H54 (cell line): ENCODE data around the gene CARNS1.

Experiments
- DNase-seq: peaks from one replicate; pipeline ENCODE4 v3.0.0; 2011; ENCODE audit warnings: low spot score, mixed read lengths; ENCODE audit not compliant: insufficient read length
- FAIRE-seq: peaks from 3 replicates; lab custom pipeline; 2011; peaks lifted over from hg19 to GRCh38; lab: Jason Lieb, UNC
- POLR2A ChIP-seq: IDR thresholded peaks from 2 replicates; pipeline ENCODE4 v1.6.1; 2011; ENCODE audit warnings: low read depth, mild to moderate bottlenecking, low read length

The CARNS1 gene

GRCh38 chr11:67372321-67372992, 43.0 kb upstream of the CARNS1 start:
- no peak for DNase-seq
- peak; percentile 54 for TF ChIP-seq POLR2A
- FAIRE-seq: no peak

- peak; percentile 30; the same call in 1 of the 2 replicates for TF ChIP-seq POLR2A
- no peak for FAIRE-seq
- DNase-seq: no peak
These were observed 42.4 kb upstream of the CARNS1 start, which contains the start of gene CLCF1 for GRCh38 chr11:67372993-67373647. Gene CLCF1 (minus strand): TSS chr11:67373598. CDS start chr11:67373539, 59 bp downstream.

DNA sequence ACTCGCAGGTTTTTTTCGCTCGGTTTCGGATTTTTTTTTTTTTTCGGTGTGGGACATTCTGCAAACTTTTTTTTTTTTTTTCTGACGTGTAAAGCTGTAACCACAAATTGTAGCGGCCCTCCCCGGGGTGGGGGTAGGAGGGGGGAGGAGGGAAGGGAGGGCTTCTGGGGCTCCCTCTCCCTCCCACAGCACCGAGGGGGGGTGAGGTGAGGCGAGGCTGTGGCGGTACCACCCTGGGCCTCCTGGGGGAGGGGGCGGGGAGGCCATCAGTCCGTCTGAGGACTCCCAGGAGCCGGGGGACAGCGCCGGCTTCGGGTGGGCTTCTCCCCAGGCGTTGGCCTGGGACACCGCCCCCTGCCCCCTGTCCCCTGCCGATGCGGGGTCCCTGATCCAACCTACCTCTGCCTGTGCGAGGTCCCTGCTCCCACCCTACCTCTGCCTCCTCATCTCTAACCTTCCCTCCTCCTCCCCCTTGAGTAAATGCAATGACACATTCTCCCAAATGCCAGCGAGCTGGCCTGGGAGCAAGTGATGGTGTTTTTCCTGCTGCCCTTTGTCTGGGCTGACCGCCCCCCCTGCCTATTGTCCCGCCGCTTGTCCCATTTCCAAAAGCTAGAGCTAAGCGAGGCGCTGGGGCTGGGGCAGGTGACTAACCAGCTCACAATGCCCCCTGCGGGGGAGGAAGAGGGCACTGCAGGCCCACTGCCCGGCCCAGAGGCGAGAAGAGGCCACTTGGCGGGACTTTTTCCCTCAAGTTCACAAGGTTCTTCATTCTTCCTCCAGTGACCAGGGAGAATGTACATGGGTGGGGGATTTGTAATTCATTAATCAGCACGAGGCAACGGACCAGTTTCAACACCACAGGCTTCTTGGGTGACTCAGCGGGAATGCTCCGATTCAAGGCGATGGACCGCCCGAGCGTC, 41.6 kb upstream of the CARNS1 start:
- peak; percentile 90 for DNase-seq
- FAIRE-seq: peak; percentile 64
- TF ChIP-seq POLR2A: peak; percentile 53

GRCh38 chr11:67374571-67375281, 40.8 kb upstream of the CARNS1 start:
- no peak for DNase-seq
- TF ChIP-seq POLR2A: peak; percentile 24
- no peak for FAIRE-seq

DNA sequence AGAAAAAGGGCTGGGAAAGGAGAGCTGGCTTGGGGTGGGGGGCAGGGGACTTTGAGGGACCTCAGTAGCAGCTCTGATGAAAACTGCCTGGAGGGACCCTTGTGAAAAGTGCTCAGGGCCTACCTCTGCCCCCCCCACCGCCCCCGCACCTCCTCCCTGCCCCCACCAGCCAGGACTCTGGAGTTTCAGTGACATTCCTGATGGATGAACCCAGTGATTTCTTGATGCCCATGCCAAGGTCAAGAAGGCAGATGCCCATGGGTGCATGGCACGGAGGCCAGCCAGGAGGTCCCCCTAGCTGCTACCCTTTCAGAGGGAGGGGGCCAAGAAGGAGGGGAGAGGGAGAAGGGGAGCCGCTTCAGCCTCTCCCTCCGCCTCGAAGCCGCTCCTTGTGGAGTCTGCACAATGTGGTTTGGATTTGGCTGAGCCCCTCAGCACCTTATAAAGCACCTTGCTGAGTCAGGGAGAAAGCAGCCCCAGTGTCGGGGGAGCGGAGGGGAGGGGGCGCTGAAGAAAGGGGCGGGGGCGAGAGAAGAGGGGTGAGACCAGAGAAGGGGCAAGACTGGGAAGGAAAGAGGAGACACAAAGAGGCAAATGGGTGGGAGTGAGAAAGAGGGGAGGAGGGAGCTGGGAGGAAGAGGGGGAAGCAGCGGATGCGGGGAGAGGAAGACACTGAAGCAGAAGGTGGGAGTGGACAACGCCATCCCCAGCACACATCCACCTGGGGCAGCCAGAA, 40.0 kb upstream of the CARNS1 start:
- FAIRE-seq (no peak), DNase-seq (no peak)
- 0 out of 2 replicates have a peak, but pooled peaks have one; percentile 13 for TF ChIP-seq POLR2A

GRCh38 chr11:67376063-67376820, 39.2 kb upstream of the CARNS1 start:
- DNase-seq (no peak), FAIRE-seq (no peak)
- TF ChIP-seq POLR2A: no peak

DNA sequence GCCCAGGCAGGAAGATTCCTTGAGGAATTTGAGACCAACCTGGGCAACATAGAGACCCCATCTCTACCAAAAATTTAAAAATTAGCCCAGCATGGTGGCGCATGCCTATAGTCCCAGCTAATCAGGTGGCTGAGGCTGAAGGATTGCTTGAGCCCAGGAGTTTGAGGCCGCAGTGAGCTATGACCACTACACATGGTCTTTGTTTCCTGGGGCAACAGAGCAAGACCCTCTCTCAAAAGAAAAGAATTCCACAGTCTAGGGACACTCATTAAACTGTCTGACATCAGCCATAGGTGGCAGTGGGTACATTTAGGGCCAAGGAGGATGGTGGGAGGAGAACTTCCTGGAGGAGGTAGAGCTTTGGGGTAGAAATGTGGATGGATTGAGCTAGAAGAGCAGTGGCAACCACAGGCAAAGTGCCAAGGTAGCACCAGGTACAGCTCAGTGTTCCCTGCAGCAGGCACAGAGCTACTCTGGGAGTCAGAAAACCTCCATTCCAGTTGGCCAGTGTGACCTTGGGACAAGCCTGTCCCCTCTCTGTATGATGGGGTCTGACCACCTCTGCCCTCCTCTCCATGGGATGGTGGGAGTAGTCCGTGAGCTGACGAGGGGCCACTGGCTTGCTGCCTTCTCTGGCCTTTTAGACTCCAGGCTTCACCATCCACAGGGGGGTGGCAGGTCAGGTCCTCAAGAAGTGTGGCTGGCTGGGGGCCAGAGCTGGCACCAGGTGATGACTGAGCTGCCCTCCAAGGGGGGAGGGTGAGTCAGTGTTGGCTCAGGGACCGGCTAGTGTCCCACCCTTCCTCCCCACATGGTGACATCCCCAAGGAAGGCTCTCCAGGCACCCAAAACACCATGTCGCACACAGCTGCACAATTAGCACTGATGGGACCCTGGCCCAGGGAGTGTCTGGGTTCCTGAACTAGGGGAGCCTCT, 38.3 kb upstream of the CARNS1 start:
- no peak for DNase-seq
- FAIRE-seq: no peak
- TF ChIP-seq POLR2A: no peak

GRCh38 chr11:67378544-67378943, 36.9 kb upstream of the CARNS1 start:
- TF ChIP-seq POLR2A: no peak
- no peak for FAIRE-seq
- DNase-seq: no peak

DNA sequence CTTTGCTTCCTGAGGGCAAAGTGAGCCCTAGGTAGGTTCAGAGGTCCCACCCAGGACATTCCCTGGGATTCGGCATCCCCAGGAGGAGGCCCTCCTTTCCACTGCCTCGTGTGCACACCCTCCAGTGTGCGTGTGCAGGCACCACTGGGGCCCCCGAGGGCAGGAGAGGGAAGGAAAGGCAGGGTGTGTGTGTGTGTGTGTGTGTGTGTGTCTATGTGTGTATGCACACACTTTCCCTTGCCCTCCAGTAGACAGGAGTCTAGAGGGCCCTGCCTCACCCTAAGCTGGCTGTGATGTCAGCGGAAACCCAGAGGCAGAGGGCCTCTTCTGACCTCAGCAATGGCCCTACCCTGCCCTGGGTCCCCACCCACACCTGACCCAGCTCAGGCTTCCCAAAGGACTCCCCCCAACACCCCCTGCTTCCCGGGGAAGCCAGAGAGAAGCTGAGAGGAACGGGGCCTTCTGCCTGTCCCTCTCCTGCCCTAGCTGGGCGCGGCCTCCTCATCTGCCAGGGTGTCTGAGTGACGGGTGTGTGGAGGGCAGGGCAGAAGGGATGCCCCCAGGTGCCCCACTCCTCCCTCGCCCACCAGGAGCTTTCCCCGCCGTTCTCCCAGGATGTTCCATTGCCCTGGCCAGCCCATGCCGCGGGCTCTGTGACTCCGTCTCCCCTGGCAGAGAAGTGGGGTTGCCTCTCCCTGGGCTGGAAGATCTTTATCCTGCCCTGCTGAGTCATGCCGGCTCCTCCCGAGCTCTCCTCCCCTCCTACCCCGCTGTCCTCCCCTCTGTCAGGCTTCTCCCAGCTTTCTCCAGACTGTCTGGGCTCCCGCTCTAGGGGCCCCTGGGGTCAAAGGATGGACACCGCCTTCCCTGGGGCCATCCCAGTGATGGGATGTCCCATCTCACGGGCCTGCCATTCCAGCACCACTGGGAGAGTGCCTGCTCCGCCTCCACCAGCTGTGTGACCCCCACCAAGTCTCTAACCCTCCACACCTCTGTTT, 36.1 kb upstream of the CARNS1 start:
- FAIRE-seq (no peak), DNase-seq (peak; percentile 83)
- peak; percentile 57 for TF ChIP-seq POLR2A
